NCI-H1694 treated with DMSO at 0.1 percent for 48 hours (cell line): ENCODE data around the gene PLPP2.
"Not testable (repeated sequence)": the region's sequence is repeated elsewhere in the genome, so short reads cannot be mapped to it uniquely, and the experiment has no call there.

Experiments
- DNase-seq: peaks from one replicate; lab custom pipeline; 2025; lab: John Stamatoyannopoulos, UW

PLPP2 gene

DNA sequence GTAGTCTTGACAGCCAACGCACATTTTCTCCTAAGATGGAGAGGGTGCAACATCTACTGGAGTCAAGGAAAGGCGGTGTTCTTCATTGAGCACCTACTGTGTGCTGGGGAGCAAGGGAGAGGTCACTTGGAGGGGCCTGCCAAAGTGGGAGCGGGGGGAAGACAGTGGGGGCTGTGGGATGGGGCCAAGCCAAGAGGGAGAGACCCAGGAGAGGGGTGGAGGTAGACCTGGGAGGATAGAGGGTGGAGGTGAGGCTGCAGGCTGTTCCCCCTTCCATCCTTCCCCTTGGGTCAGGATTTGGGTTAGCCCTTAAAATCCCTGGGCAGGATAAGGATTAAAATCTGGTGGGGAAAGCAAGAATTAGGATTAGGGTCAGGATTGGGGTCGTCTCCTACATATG, 1.7 kb upstream of the PLPP2 start:
- no peak for DNase-seq

DNA sequence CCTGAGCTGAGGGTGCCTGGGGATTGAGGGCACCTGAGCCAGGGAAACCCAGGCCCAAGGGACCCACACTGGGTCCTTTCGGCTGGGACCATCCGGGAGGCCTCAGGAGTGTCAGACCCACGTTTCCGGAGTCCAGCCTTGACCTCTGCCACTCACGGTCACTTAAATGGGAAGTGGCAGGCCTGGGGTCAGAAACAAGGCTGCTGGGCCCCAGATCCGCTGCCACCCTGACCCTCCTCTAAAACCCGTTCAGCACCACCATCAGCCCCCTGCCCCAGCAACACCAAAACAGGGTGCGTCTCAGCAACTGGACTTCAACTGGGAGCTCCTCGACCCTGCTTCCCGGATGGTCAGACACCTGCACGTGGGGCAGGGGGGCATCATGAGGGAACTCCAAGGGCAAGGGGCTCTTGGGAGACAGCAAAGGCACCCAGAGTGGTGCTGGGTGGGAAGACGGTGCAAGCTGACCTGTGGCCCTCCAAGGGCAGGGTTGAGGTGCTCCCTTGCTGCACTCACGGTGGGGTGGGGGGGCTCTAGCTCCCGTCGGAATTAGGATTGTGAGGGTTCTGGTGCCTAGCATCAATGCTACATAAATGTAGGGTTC, 1.2 kb upstream of the PLPP2 start:
- DNase-seq: no peak

DNA sequence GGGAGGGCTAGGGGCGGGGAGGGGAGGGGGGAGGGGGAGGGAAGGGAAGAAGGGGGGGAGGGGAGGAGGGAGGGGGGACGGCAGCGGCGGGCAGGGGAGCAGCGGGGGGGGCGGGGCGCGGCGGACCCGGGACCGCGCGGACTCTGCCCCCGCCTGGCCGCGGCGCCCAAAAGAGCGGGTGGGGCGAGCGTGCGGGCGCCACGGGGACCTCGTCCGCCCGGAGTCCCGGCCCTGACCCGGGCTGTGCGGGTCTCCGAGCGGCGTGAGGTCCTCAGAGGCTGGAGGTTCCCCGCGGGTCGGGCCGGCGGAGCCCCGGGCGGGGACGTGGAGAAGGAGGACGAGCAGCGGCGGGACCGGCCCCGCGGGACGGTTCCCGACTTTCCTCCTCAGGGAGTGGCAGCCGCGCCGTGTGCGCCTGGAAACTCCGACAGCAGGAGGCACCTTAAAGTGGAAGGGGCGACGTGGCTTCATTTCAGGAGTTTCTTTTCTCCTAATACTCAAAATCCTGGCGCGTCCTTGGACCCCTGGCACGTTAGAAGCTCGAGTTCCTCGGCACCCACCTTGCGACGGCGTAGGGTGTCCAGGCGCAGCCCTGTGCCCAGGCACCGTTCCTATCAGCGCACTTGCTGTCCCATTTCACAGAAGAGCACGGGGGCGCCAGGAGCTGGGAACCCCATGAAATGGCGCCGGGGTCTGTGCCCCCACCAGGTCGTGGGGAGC, 518 bp upstream of the PLPP2 start:
- DNase-seq: no peak

DNA sequence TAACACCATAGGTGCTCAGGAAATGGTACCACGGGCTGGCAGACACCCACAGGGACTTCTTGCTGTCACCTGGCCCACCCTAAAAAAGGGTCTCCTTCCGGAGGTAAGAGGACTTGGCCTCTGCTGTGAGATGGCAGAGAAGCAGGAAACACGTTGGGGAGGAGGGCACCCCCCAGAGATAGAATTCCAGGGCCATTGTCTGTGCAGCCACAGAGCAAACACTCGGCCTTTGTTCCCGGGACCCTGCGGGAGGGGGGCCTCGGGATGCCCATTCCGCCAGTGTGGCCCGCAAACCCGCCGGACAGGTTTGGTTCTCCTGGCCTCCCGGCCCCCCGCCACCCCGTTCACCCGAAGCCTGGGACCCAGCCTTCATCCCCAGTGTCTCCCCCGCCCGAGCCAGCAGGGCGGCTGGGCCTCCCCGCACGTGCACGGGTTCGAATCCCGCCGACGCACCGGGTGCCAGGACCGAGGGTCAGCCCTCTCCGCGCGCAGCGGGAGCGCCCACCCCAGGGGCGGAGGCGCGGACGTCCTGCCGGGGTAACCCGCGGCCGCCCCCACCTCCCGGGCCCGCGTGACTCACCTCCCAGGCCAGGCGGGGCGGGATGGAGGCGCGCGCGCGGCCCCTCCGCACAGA, 714 bp downstream of the PLPP2 start:
- no peak for DNase-seq

- no peak for DNase-seq
These were observed 1.4 kb downstream of the PLPP2 start for GRCh38 chr19:289651-290371.

DNA sequence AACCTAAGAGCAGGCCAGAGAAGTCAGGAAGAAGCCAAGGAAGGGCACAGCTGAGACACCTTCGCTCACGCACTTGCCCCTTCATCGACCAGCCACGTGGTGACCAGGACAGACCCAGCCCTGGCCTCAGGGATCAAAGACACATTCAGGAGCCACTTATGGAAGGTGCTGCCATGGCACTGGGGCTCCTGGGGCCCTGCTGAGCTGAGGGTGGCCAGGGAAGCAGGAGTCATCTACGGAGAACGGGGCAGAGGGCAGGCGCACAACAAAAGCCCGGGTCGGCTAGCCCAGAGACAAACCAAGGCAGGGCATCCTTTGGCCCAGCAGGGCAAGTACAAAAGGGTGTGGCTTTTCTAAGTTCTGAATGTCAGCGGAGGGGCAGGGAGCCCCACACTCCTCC, 2.3 kb downstream of the PLPP2 start:
- DNase-seq: no peak

GRCh38 chr19:287381-287871, 3.8 kb downstream of the PLPP2 start:
- DNase-seq: no peak

GRCh38 chr19:283395-283794, 7.8 kb downstream of the PLPP2 start:
- no peak for DNase-seq

DNA sequence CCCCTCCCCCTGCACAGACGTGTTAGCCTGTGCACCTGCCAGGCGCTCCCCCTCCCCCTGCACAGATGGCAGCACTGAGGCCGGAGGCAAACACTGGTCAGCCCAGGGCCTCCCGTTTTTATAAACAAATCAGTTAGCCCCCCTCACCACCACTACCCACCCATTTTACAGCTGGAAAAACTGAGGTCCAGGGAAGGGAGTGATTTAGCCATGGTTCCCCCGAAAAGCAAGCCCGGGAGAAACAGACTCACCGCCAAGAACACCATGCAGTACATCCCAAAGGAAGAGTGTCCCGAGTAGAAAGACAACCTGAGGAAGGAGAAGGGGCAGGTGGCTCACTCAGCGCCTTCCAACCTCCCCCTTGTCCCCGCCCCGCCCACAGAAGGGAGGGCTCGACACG, 8.7 kb downstream of the PLPP2 start:
- no peak for DNase-seq

- DNase-seq: no peak
These were observed 9.2 kb downstream of the PLPP2 start for GRCh38 chr19:281992-282391.

DNA sequence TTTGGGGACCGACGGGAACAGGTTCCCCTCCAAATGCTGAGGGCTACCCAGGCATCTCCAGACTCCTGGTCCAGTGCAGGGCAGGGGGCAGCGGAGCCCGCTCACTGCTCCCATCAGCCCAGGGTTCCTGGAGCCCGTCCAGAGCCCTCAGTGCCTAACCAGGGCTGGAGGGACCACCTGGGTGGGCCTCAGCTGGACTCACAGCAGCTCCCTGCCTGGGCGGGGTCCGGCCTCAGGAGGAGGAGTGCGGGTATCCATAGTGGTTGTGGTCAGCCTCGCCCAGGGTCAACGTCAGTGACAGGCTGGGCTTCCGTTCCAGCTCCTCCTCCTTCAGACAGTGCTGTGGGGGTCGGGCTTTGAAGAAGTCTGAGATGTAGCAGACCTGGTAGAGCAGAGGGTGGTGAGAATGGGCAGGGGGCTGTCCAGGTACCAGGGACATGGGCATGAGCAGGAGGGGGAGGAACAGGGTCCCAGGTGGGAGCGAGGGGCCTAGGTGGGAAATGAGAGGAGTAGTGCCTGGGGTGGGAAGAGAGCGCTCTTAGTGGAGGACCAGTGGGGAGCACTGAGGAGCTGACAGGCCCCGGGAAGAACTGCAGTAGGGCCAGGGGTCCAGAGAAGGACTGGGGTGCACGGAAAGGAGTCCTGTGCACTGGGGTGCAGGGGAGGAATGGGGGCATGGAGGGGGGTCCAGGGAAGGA, 9.9 kb downstream of the PLPP2 start:
- DNase-seq: no peak

GRCh38 chr19:280541-281009, 10.6 kb downstream of the PLPP2 start:
- DNase-seq: no peak

GRCh38 chr19:279656-280055, 11.5 kb downstream of the PLPP2 start:
- no peak for DNase-seq

DNA sequence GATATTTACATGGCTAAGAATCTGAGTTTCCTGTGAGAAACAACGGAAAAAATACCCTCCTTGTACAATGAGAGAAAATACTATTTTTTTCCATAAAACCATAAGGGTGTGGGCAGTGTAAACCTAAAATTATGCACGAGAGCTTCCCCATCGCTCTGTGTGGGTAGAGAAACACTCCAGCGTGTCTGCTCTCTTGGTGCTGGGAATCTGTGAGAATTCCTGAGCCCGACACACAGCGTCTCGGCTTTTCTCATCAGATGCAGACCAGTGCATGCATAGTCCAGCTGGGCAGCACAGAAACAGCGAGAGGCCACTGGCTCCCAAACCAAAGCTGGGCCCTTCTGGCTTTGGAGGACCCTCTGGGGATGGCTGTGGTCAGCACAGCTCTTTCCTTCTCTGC, 12.0 kb downstream of the PLPP2 start:
- no peak for DNase-seq

DNA sequence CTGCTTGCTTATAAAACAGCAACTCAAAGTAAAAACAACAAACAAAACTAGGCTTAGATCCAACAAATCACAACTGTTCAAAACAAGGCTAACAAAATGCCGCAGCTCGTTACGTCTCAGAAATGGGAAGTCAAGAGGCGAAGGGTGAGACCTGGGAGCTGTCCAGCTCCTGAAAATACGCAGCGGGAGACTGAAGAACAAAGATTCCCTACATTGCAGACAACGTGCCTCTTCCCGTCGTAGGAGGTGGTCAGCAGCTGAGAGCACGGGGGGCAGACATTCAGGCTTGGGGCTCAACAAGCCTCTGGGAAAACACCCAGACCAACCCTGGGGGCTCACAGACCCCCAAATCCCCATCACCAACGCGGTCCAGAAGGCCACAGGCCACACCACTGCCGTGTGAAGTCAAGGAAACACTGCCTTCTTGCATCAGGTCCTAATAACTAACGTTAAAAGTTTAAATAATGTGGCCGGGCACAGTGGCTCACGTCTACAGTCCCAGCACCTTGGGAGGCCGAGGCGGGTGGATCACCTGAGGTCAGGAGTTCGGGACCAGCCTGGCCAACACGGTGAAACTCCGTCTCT, 13.5 kb downstream of the PLPP2 start:
- no peak for DNase-seq

DNA sequence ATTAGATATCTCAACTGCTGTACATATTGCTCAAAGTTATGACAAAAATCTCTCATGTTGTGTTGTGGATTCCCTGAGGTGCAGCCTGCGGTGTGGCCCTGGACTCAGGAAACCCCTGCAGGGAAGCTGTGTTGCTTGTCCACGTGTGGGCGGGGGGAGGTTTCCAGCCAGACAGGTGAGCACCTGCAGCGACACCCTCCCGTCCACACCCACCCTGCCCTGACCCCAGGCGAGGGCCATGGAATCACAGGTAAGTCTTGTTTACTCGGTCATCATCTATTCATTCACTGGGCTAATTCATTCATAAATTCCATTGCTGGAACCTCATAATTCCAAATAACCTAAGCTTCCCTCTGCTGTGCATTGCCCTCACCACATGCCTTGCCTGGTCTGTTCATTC, 14.1 kb downstream of the PLPP2 start:
- no peak for DNase-seq

DNA sequence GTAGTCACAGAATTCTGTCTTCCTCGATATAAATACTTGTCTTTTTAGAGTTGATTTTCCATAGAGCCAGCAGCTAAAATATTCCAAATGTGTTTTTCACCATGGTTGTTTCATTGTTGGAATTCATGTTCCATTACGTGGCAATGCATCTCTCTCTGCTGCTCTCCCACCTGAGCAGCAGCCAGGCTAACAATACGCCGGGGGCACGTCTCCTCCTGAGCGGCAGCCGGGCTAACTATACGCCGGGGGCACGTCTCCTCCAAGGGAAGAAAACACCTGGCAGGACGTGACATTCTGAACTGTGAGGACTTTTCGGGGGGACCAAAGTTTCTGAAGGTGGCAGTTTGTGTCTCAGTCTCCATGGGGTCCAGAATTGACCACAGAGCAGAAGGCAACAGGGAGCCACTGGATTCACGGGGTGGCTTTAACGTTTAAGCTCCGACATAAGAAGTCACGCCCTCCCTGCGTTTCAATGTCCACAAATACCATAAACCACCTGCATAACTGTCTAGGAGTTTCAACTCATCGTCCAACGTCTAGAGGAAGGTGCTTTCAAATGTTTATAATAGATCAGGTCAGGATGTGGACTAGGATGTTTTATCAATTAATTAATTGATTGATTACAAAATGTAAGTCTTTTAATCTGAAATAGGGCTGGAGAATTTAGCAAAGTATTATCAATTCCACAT, 15.1 kb downstream of the PLPP2 start:
- DNase-seq: no peak

DNA sequence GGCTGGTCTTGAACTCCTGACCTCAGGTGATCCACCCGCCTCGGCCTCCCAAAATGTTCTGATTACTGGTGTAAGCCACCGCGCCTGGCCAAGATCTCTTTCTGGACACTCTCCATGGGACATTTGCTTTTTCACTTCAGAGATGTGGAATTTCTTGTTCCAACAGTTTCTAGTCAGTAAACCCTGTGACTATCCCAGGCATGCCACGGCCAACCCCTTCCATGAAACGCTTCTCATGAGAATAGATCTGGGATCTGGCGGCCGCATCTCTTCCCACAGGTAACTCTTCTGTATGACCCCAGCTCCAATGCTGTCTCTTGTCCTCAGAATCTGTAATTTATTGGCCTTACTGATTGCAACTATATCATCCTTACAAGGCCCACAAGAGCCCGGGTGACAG, 16.2 kb downstream of the PLPP2 start:
- no peak for DNase-seq

- no peak for DNase-seq
These were observed 17.8 kb downstream of the PLPP2 start for GRCh38 chr19:273393-273792.

DNA sequence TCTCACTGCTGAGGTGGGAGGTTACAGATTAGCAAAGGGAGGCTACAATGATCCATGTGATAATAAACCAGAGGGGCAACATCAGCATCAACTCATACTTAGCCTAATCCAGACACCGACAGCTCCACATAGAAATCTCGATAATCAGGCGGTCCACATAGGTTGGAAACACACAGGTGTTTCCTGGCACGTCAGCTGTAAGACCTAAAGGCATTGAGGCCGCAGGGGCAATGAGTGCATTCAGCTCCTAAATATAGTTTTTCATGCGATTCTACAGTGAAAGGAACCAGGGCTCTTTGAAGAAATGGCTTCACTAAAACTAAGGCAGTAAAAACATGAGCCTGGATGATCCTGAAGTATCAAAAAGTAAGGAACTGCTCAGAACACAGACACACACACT, 19.3 kb downstream of the PLPP2 start:
- DNase-seq: no peak

DNA sequence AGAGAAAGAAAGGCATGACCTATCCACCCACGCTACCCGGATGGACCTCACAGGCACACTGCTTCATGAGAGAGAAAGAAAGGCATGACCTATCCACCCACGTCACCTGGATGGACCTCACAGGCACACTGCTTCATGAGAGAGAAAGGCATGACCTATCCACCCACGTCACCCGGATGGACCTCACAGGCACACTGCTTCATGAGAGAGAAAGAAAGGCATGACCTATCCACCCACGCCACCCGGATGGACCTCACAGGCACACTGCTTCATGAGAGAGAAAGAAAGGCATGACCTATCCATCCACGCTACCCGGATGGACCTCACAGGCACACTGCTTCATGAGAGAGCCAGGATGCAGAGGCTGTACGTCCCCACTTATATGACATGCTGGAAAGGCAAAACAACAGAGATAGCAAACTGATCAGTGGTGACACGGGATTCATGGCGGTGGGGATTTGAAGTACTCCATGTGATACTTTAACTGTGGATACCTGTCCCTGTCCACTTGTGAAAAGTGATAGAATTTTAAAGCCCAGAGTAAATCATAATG, 20.4 kb downstream of the PLPP2 start:
- not testable (repeated sequence) for DNase-seq
